ENCODE measurements around the gene SPIRE1.

DNA sequence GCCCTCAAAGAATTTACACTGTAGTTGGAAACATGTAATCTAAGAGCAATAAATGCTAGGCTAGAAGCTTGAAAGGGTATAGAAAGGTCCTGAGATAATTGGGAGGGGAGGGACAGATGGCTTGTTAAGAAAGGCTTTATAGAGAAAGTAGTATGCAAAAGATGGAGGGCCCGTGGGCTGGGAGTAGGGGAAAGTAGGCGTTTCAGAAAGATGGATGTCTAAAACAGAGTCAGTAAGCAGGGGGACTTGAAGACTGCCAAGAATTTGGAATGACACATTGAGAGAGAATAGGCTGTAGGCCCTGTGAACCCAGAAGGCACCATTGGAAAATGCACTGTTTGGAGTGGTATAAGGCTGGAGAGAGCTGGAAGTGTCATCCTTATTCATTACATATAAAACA, 45.8 kb upstream of the SPIRE1 start:
- TF ChIP-seq POLR2A (IDR thresholded peaks at IDR 0.05; ENCODE audit: low read length) (no peak), GATA1 (IDR thresholded peaks at IDR 0.05; ENCODE audit: low read depth, low read length) (no peak)

All from erythroblast (primary cell).